ENCODE measurements around the gene MMP23B. TPM values are rescaled to one million over a fixed set of nuclear protein-coding genes. Genes with fewer than 3 reads are reported as not detected.
A peak's percentile ranks its signal among the peaks of the same experiment; 100 is the strongest.

Gene MMP23B
- total RNA-seq, 4 donors from 2014 or later: 5.5 to 27.2 (median 9.4) TPM

- no peaks in the 10 kb centered on the region for H3K27me3 ChIP-seq
- ATAC-seq: no peak
Observed at GRCh38 chr1:1677718-1678580, 46.0 kb downstream of the MMP23B start.

GRCh38 chr1:1678581-1679380, 46.8 kb downstream of the MMP23B start:
- no peak overlapping the region for H3K4me3 ChIP-seq
- H3K36me3 ChIP-seq: peaks cover 0 to 15% of the 10 kb centered on the region in 2 donors
- peak in 1 of 4 experiments; percentile 28 for TF ChIP-seq CTCF (IDR thresholded peaks at IDR 0.05)
- TF ChIP-seq POLR2AphosphoS5 (IDR thresholded peaks at IDR 0.05): no peak
- WGBS, 2 donors (ENCODE audit: low coverage in 1 of 2): 100% methylated on average over 1 of the region's 24 CpGs; no CpG with 5 or more reads in 1 of the 2 donors
- no peaks in the 10 kb centered on the region for H3K27me3 ChIP-seq
- peaks cover 0 to 24% (median 8%) of the 10 kb centered on the region in 3 donors for H3K4me1 ChIP-seq
- H3K27ac ChIP-seq: peak overlapping the region in 2 of 4 donors; percentile 9 to 19
- ATAC-seq: no peak
- no peaks in the 10 kb centered on the region for H3K9me3 ChIP-seq

More at GRCh38 chr1:1677718-1678580, 46.0 kb downstream of the MMP23B start:
- Histone ChIP-seq H3K27ac (peak overlapping the region in 2 of 4 donors; percentile 9 to 19), H3K9me3 (no peaks in the 10 kb centered on the region), H3K4me3 (no peak overlapping the region), H3K36me3 (peaks cover 0 to 22% of the 10 kb centered on the region in 2 donors), H3K4me1 (peaks cover 0 to 18% (median 8%) of the 10 kb centered on the region in 3 donors)
- TF ChIP-seq POLR2A (IDR thresholded peaks at IDR 0.05) (no peak), POLR2AphosphoS5 (IDR thresholded peaks at IDR 0.05) (no peak), CTCF (IDR thresholded peaks at IDR 0.05) (no peak), EP300 (IDR thresholded peaks at IDR 0.05) (no peak)
- WGBS, 2 donors (ENCODE audit: low coverage in 1 of 2): 74 to 90% methylated on average over 5 to 19 of the region's 39 CpGs

GRCh38 chr1:1680031-1680911, 48.3 kb downstream of the MMP23B start:
- no peaks in the 10 kb centered on the region for H3K9me3 ChIP-seq
- WGBS, 2 donors (ENCODE audit: low coverage in 1 of 2): 83 to 89% methylated on average over 23 to 28 of the region's 32 CpGs
- H3K36me3 ChIP-seq: peaks cover 0 to 5% of the 10 kb centered on the region in 2 donors
- H3K4me3 ChIP-seq: no peak overlapping the region
- peaks cover 0 to 24% (median 8%) of the 10 kb centered on the region in 3 donors for H3K4me1 ChIP-seq
- H3K27ac ChIP-seq: no peak overlapping the region
- no peak for ATAC-seq
- no peaks in the 10 kb centered on the region for H3K27me3 ChIP-seq
- TF ChIP-seq POLR2A (IDR thresholded peaks at IDR 0.05) (no peak), POLR2AphosphoS5 (IDR thresholded peaks at IDR 0.05) (no peak), CTCF (IDR thresholded peaks at IDR 0.05) (no peak), EP300 (IDR thresholded peaks at IDR 0.05) (no peak)

- 56 to 77% methylated on average over 4 to 8 of the region's 11 CpGs for WGBS, 2 donors (ENCODE audit: low coverage in 1 of 2)
- peaks cover 0 to 5% of the 10 kb centered on the region in 2 donors for H3K36me3 ChIP-seq
- H3K4me3 ChIP-seq: no peak overlapping the region
- TF ChIP-seq POLR2AphosphoS5 (IDR thresholded peaks at IDR 0.05) (no peak), EP300 (IDR thresholded peaks at IDR 0.05) (no peak), CTCF (IDR thresholded peaks at IDR 0.05) (no peak)
- no peaks in the 10 kb centered on the region for H3K9me3 ChIP-seq
- H3K4me1 ChIP-seq: peaks cover 0 to 28% (median 8%) of the 10 kb centered on the region in 3 donors
- no peaks in the 10 kb centered on the region for H3K27me3 ChIP-seq
- no peak for ATAC-seq
- no peak overlapping the region for H3K27ac ChIP-seq
Observed at GRCh38 chr1:1680912-1681273, 48.9 kb downstream of the MMP23B start.

Measured in gastroesophageal sphincter (tissue), 4 donors.